CD4-positive, alpha-beta T cell treated with Interleukin-15 for 4 hours (primary cell): ENCODE results near the gene CINP.

Source experiments
- DNase-seq: peaks from one replicate; pipeline ENCODE4 v3.0.0-alpha.2; 2020; ENCODE audit warnings: low spot score

Gene CINP

GRCh38 chr14:102362545-102363181 is at the start of gene CINP, which contains the start of gene TECPR2:
CINP (minus strand) TSS chr14:102362890; CDS start chr14:102362851, 39 bp downstream.
TECPR2 (plus strand) TSS chr14:102362941; CDS start chr14:102376722, 13,781 bp downstream.
- peak; percentile 93 for DNase-seq

- DNase-seq = no peak
Observed at GRCh38 chr14:102408724-102409123, 46.0 kb upstream of the CINP start.

- DNase-seq = no peak
Observed at GRCh38 chr14:102407258-102407657, 44.6 kb upstream of the CINP start.

GRCh38 chr14:102403028-102403427 is 40.3 kb upstream of the CINP start:
- no peak for DNase-seq

GRCh38 chr14:102396521-102396920 is 33.8 kb upstream of the CINP start:
- no peak for DNase-seq

GRCh38 chr14:102394717-102395375 is 32.2 kb upstream of the CINP start:
- DNase-seq = no peak

GRCh38 chr14:102392506-102392905 is 29.8 kb upstream of the CINP start:
- DNase-seq = no peak

GRCh38 chr14:102390064-102390855 is 27.6 kb upstream of the CINP start:
- DNase-seq = no peak

- DNase-seq = no peak
Observed at GRCh38 chr14:102389246-102389645, 26.6 kb upstream of the CINP start.

- DNase-seq = no peak
Observed at GRCh38 chr14:102387086-102387485, 24.4 kb upstream of the CINP start.

- no peak for DNase-seq
Observed at GRCh38 chr14:102378830-102379229, 16.1 kb upstream of the CINP start.

- DNase-seq = no peak
Observed at GRCh38 chr14:102377696-102378095, 15.0 kb upstream of the CINP start.

GRCh38 chr14:102375119-102375518 is 12.4 kb upstream of the CINP start:
- no peak for DNase-seq

GRCh38 chr14:102374264-102374663 is 11.6 kb upstream of the CINP start:
- no peak for DNase-seq

- no peak for DNase-seq
Observed at GRCh38 chr14:102373110-102373509, 10.4 kb upstream of the CINP start.

- DNase-seq = no peak
Observed at GRCh38 chr14:102371361-102371760, 8.7 kb upstream of the CINP start.

GRCh38 chr14:102370305-102370809 is 7.7 kb upstream of the CINP start:
- DNase-seq = no peak

- peak; percentile 6 for DNase-seq
Observed at GRCh38 chr14:102363182-102363943, 673 bp upstream of the CINP start.

- peak; percentile 54 for DNase-seq
Observed at GRCh38 chr14:102362084-102362483, 606 bp downstream of the CINP start.

- no peak for DNase-seq
Observed at GRCh38 chr14:102360388-102360787, 2.3 kb downstream of the CINP start.

- DNase-seq = no peak
Observed at GRCh38 chr14:102359341-102359740, 3.3 kb downstream of the CINP start.

- no peak for DNase-seq
Observed at GRCh38 chr14:102356280-102356679, 6.4 kb downstream of the CINP start.
